T47D (cell line): Measurements from ENCODE around the gene LTO1.
"Not testable (repeated sequence)": the region's sequence is repeated elsewhere in the genome, so short reads cannot be mapped to it uniquely, and the experiment has no call there.

Experiments used
- DNase-seq, 2 experiments: peaks; one replicate each; pipeline versions ENCODE4 v3.0.0 to v3.0.0-alpha.2; 2011 to 2012; ENCODE audit warnings: low read depth in 1 of 2, low spot score in 1 of 2
- JUND ChIP-seq: IDR thresholded peaks from 2 replicates; pipeline ENCODE4 v1.6.1; 2012; ENCODE audit warnings: low read depth
- in situ Hi-C: cut with HindIII; loops from 2 replicates; pipeline ENCODE4 v1.10.0; 2016; ENCODE audit warnings: low sequenced_read_pairs, low pct_unique_long_range_greater_than_20kb

LTO1 gene

DNA sequence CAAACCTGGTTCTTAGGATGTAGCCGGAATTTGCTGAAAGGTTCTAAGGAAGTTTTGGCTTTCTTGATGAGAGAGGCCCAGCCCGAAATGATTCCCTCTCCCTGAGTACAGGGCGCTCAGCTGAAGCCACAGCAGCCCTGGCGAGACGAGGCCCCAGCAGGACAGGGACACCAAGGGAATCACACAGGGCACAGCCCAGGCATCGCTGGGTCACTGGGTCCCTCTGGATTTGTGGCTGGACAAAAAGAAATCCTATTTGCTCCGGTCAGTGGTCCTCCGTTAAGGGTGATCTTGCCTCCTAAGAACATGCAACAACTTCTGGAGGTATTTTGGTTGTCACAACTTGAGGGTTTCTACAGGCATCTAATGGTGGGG lies 22.3 kb upstream of the LTO1 start:
- in situ Hi-C loops, result no loop called here
- DNase-seq, result no peak
- no peak for TF ChIP-seq JUND

GRCh38 chr11:69696749-69697468 lies 21.8 kb upstream of the LTO1 start:
- TF ChIP-seq JUND, result no peak
- peak in 1 of 2 experiments; percentile 75 for DNase-seq
- in situ Hi-C loops, result no loop called here

- in situ Hi-C loops, DNase-seq: not testable (repeated sequence)
Measured at GRCh38 chr11:69695995-69696394, 20.8 kb upstream of the LTO1 start.

- in situ Hi-C loops, result no loop called here
- DNase-seq, result no peak
- TF ChIP-seq JUND, result no peak
Measured at GRCh38 chr11:69695581-69695980, 20.4 kb upstream of the LTO1 start.

DNA sequence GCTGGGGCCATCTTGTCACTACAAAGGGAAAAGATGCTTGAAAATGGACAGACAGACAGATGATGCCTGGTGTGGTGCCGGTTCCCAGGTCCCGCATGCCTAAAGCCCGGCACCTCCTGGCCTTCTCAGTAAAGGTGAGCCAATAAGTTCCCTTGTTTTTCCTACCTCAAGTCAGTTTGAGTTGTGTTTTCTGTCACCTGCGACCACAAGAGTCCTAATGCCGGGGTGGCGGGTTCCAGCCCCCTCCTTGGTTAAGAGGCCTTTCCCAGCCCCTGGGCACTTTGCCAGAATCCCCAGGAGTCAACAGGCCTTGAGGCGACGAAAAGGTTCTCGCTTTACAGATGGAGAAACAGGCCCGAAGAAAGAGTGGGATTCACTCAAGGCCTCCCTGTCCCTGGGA lies 19.6 kb upstream of the LTO1 start:
- no peak for DNase-seq
- no peak for TF ChIP-seq JUND
- in situ Hi-C loops, result no loop called here

DNA sequence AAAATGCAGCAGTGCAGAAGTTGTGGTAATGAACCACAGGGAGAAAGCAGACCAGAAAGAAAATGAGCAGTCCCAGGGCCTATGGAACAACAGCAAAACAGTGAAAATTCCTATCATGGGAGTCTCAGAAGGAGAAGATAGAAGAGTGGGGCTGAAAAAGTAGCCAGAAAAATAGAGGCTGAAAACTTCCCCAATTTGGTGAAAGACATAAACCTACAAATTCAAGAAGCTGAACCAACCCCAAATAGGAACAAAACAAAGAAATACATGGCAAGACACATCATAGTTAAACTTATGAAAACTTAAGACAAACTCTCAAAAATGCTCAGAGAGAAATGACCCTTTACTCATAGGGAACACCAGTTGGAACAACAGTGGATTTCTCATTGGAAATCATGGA lies 17.3 kb upstream of the LTO1 start:
- no peak for DNase-seq

GRCh38 chr11:69691463-69691862 lies 16.3 kb upstream of the LTO1 start:
- TF ChIP-seq JUND, result no peak
- DNase-seq, result peak in 1 of 2 experiments; percentile 65

More for the DNA sequence above, 17.3 kb upstream of the LTO1 start:
- TF ChIP-seq JUND, result no peak
- in situ Hi-C loops, result no loop called here

DNA sequence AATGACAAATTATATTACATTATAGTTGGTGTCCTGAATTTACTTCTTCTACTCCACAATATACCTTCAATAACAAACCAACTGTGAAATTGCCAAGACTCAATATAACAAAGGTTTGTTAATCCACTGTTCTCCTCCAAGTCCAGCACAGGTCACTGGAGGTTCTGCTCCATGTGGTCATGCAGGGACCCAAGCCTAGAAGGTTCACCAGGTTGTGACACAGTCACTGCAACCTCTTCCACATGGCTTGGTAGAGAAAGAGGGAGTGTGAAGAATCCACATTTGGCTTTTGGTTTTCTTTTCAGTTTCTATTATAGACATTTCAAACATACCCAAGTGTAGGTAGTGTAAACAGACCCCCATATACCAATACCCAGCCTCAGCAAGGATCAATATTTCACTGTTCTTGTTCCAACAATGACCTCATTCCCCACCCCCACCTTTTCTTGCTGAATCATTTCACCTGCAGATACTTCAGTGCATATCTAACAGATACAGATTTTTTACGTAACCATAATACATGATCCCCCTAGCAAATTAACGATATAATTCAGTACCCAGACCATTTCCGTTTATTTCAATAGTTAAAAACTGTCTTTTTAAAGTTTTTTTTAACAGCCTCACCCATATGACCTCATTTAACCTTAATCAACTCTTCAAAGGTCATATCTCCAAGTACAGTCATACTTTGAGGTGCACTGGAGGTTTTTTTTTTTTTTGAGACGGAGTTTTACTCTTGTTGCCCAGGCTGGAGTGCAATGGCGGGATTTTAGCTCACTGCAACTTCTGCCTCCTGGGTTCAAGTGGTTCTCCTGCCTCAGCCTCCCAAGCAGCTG lies 14.5 kb upstream of the LTO1 start:
- in situ Hi-C loops, result no loop called here
- no peak for DNase-seq
- no peak for TF ChIP-seq JUND

More at GRCh38 chr11:69691463-69691862, 16.3 kb upstream of the LTO1 start:
- in situ Hi-C loops, result no loop called here

- DNase-seq, in situ Hi-C loops: not testable (repeated sequence)
Measured at GRCh38 chr11:69687969-69688771, 13.0 kb upstream of the LTO1 start.

GRCh38 chr11:69686856-69687255 lies 11.7 kb upstream of the LTO1 start:
- in situ Hi-C loops, result no loop called here
- DNase-seq, result no peak
- TF ChIP-seq JUND, result no peak

DNA sequence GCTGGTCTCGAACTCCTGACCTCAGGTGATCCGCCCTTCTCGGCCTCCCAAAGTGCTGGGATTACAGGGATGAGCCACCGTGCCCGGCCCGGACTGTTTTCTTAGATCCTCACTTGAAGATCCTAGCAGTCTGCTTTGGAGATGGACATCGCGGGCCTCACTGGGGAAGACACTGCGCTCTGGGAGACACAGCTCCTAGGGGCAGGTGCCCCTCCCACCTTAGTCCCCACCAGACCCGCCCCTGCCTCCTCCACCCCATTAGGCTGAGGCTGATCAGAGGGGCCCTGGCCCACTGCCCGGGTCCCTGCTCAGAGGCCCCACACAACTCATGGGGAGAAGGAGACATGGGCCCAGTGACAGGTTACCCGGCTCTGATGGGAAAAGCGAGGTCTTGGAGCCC lies 11.3 kb upstream of the LTO1 start:
- no peak for TF ChIP-seq JUND
- DNase-seq, result no peak
- in situ Hi-C loops, result no loop called here

DNA sequence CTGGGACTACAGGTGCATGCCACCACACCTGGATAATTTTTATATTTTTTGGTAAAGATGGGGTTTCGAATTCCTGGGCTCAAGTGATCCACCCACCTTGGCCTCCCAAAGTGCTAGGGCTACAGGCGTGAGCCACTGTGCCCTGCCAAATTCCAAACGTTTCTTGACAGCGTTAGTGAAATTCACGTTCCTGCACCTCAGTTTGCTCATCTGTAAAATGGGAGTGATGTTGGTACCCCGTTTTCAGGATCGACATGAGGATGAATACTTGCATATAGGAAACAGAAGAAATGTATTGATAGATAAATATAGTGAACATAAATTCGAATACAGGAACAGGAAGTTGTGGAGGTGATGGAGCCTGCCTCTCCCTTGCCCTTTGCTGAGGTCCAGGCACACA lies 10.2 kb upstream of the LTO1 start:
- in situ Hi-C loops, result no loop called here
- DNase-seq, result no peak
- no peak for TF ChIP-seq JUND

DNA sequence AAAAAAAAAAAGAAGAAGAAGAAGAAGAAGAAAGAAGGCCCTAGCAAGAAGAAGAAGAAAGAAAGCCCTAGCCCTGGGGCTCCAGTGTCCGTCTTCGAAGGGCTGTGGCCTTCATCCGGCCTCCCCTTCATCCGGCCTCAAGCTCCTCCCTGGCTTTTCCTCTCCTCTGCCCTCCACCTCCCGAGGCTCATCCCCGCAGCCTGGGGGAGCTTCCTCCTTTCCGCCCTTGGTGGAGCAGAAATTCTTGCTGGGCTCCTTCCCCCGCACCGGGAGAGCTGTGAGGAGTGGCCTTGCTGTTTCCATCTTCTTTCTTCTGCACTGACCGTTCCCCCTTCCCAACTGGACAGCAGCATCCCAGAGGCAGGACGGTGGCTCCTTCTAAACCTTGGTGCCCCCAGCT lies 9.5 kb upstream of the LTO1 start:
- in situ Hi-C loops, result no loop called here
- no peak for TF ChIP-seq JUND

More for the DNA sequence above, 9.5 kb upstream of the LTO1 start:
- no peak for DNase-seq
